A549 (cell line): ENCODE data around the gene AP3S2. TPM values are rescaled to one million over a fixed set of nuclear protein-coding genes. Genes with fewer than 3 reads are reported as not detected.
"Not testable (repeated sequence)": the region's sequence is repeated elsewhere in the genome, so short reads cannot be mapped to it uniquely, and the experiment has no call there.

Experiments
- ATAC-seq, 2 experiments: fragments of 200-7000 bp in 1 of 2; fragments of >200 bp in 1 of 2; cut with Nextera tagmentation in 1 of 2; cut with Tn5 transposase in 1 of 2; 3 replicates each; pipeline versions ENCODE4 v1.8.0 to v1.9.1; 2018 to 2020; ENCODE audit warnings: mild to moderate bottlenecking in 1 of 2, moderate library complexity in 1 of 2
- CTCF ChIA-PET: fragments of 300-600 bp; sonication (Branson Sonifier 250); formaldehyde crosslinking; extraction: SDS; loops from one replicate; lab custom pipeline; 2021; ENCODE audit warnings: antibody characterized with exemption, inconsistent platforms; lab: Yijun Ruan, JAX
- POLR2A ChIA-PET: fragments of 350-600 bp; formaldehyde crosslinking; extraction: SDS; loops from one replicate; lab custom pipeline; 2021; ENCODE audit warnings: antibody characterized with exemption, inconsistent platforms; lab: Yijun Ruan, JAX
- DNase-seq, 2 experiments: peaks; one replicate each; pipeline versions ENCODE4 v3.0.0 to v3.0.0-alpha.2; 2011 to 2016; ENCODE audit warnings: low read depth in 1 of 2, low spot score in 1 of 2
- FAIRE-seq: peaks from 2 replicates; lab custom pipeline; 2011; peaks lifted over from hg19 to GRCh38; lab: Jason Lieb, UNC
- H3K27ac ChIP-seq, 2 experiments: fragments of >200 bp; sonication (Bioruptor Twin); formaldehyde crosslinking; 3 replicates each; pipeline ENCODE4 v1.5.1; 2016 to 2017
- H3K4me1 ChIP-seq: fragments of >200 bp; sonication (Bioruptor Twin); formaldehyde crosslinking; 3 replicates; pipeline ENCODE4 v1.6.1; 2016
- H3K4me2 ChIP-seq: fragments of >200 bp; sonication (Bioruptor Twin); formaldehyde crosslinking; 3 replicates; pipeline ENCODE4 v1.6.1; 2016
- H3K4me3 ChIP-seq: fragments of >200 bp; sonication (Bioruptor Twin); formaldehyde crosslinking; 3 replicates; pipeline ENCODE4 v1.5.1; 2016
- H3K9me3 ChIP-seq: fragments of >200 bp; sonication (Bioruptor Twin); formaldehyde crosslinking; 3 replicates; pipeline ENCODE4 v1.6.1; 2016
- BHLHE40 ChIP-seq: IDR thresholded peaks from 2 replicates; pipeline ENCODE4 v1.6.1; 2012; ENCODE audit warnings: low read depth, low read length, inconsistent platforms
- CEBPB ChIP-seq, 2 experiments: fragments of >200 bp in 1 of 2; sonication (Bioruptor Twin) in 1 of 2; formaldehyde crosslinking in 1 of 2; IDR thresholded peaks; 2 replicates each; pipeline ENCODE4 v1.6.1; 2012 to 2016
- CHD4 ChIP-seq: fragments of 200-600 bp; sonication (generic); IDR thresholded peaks from 2 replicates; pipeline ENCODE4 v1.6.1; 2016; ENCODE audit warnings: antibody characterized with exemption, mild to moderate bottlenecking, borderline replicate concordance
- EHF ChIP-seq: fragments of 250-450 bp; sonication (Bioruptor Pico); IDR thresholded peaks from 2 replicates; pipeline ENCODE4 v1.5.0; 2020; ENCODE audit warnings: mild to moderate bottlenecking
- EHMT2 ChIP-seq: fragments of 200-600 bp; sonication (generic); IDR thresholded peaks from 2 replicates; pipeline ENCODE4 v1.6.1; 2016; ENCODE audit warnings: antibody characterized with exemption, low read depth, mild to moderate bottlenecking, moderate library complexity
- FOSB ChIP-seq: fragments of 250-450 bp; sonication (Bioruptor Pico); IDR thresholded peaks from 2 replicates; pipeline ENCODE4 v1.5.0; 2020; ENCODE audit warnings: mild to moderate bottlenecking, moderate library complexity
- FOSL2 ChIP-seq, 2 experiments: fragments of 450-650 bp in 1 of 2; fragments of >200 bp in 1 of 2; sonication (Bioruptor Twin) in 1 of 2; formaldehyde crosslinking; IDR thresholded peaks; 2 replicates each; pipeline versions ENCODE4 v1.5.0 to v1.6.1; 2016 to 2020; ENCODE audit warnings: mild to moderate bottlenecking in 1 of 2, moderate library complexity in 1 of 2
- FOXS1 ChIP-seq: fragments of 250-450 bp; sonication (Bioruptor Pico); IDR thresholded peaks from 2 replicates; pipeline ENCODE4 v1.5.0; 2020; ENCODE audit warnings: mild to moderate bottlenecking, moderate library complexity
- HDAC2 ChIP-seq: fragments of 200-600 bp; sonication (generic); IDR thresholded peaks from 2 replicates; pipeline ENCODE4 v1.6.1; 2016
- HEYL ChIP-seq: fragments of 250-450 bp; sonication (Bioruptor Pico); IDR thresholded peaks from 2 replicates; pipeline ENCODE4 v1.8.0; 2021; ENCODE audit warnings: mild to moderate bottlenecking, moderate library complexity
- HOXB5 ChIP-seq: fragments of 250-450 bp; sonication (Bioruptor Pico); IDR thresholded peaks from 2 replicates; pipeline ENCODE4 v1.5.0; 2020; ENCODE audit warnings: mild to moderate bottlenecking, moderate library complexity
- JUNB ChIP-seq: fragments of >200 bp; sonication (Bioruptor Twin); formaldehyde crosslinking; IDR thresholded peaks from 2 replicates; pipeline ENCODE4 v1.6.1; 2016
- MAZ ChIP-seq: fragments of 150-350 bp; IDR thresholded peaks from 2 replicates; pipeline ENCODE4 v1.6.1; 2014; ENCODE audit warnings: antibody characterized with exemption, low read depth, low read length, borderline replicate concordance
- MYC ChIP-seq: IDR thresholded peaks from 2 replicates; pipeline ENCODE4 v1.6.1; 2012; ENCODE audit warnings: mild to moderate bottlenecking, inconsistent platforms, low read length, improper control_type of control experiment, borderline replicate concordance
- NFE2L2 ChIP-seq: fragments of 150-350 bp; conservative IDR thresholded peaks from 2 replicates; pipeline ENCODE4 v1.6.1; 2014; ENCODE audit warnings: low read length
- NR3C1 ChIP-seq: fragments of >200 bp; sonication (Bioruptor Twin); formaldehyde crosslinking; IDR thresholded peaks from 3 replicates; pipeline ENCODE4 v1.6.1; 2017
- POLR2A ChIP-seq: IDR thresholded peaks from 2 replicates; pipeline ENCODE4 v1.6.1; 2012; ENCODE audit warnings: mild to moderate bottlenecking, low read length
- RFX5 ChIP-seq: fragments of 450-650 bp; IDR thresholded peaks from 2 replicates; pipeline ENCODE4 v1.7.1; 2014; ENCODE audit warnings: antibody characterized with exemption, mild to moderate bottlenecking, moderate library complexity
- SMC3 ChIP-seq: fragments of >200 bp; sonication (Bioruptor Twin); formaldehyde crosslinking; IDR thresholded peaks from 3 replicates; pipeline ENCODE4 v1.6.1; 2018; ENCODE audit warnings: inconsistent platforms
- SREBF2 ChIP-seq: fragments of 450-650 bp; IDR thresholded peaks from 2 replicates; pipeline ENCODE4 v1.6.1; 2014; ENCODE audit warnings: mild to moderate bottlenecking, moderate library complexity
- TFCP2L1 ChIP-seq: fragments of 250-450 bp; sonication (Bioruptor Pico); IDR thresholded peaks from 2 replicates; pipeline ENCODE4 v1.5.0; 2021; ENCODE audit warnings: mild to moderate bottlenecking
- TP53 ChIP-seq: fragments of 250-450 bp; sonication (Bioruptor Pico); IDR thresholded peaks from 2 replicates; pipeline ENCODE4 v1.5.0; 2021; ENCODE audit warnings: mild to moderate bottlenecking, moderate library complexity
- WGBS: methylation state at CpG from one replicate; pipeline ENCODE4 v1.1.6; 2017; ENCODE audit errors: missing lambda C conversion rate; 5-methylcytosine and 5-hydroxymethylcytosine counted together
- polyA plus RNA-seq, 4 experiments: library from polyadenylated mRNA; depleted of rRNA in 3 of 4; stranded (reverse); fragments of >200 nt; fragmentation: RNase III in 1 of 4; extraction: RNeasy Plus Mini Kit Qiagen cat#74134 plus additional on column Dnase treatment in 1 of 4; gene quantifications; 2 replicates in 3 of 4; 3 replicates in 1 of 4; pipeline ENCODE4 v1.2.3, GENCODE V29; 2011 to 2017
- TF ChIP-seq, protein P1 (sequence below): fragments of >200 bp; sonication (Bioruptor Twin); formaldehyde crosslinking; IDR thresholded peaks from 3 replicates; pipeline ENCODE4 v1.5.1; 2016
- TF ChIP-seq, protein P2 (sequence below): IDR thresholded peaks from 2 replicates; pipeline ENCODE4 v1.6.1; 2012
- TF ChIP-seq, protein P3 (sequence below): fragments of 450-650 bp; IDR thresholded peaks from 2 replicates; pipeline ENCODE4 v1.6.1; 2014; ENCODE audit warnings: antibody characterized with exemption
- TF ChIP-seq, protein P4 (sequence below): fragments of 250-450 bp; sonication (Bioruptor Pico); IDR thresholded peaks from 2 replicates; pipeline ENCODE4 v1.5.0; 2020; ENCODE audit warnings: low read depth, mild to moderate bottlenecking, moderate library complexity

AP3S2 gene
- polyA plus RNA-seq, 2 of the 4 experiments (the other 2 are of a cell fraction): 85.1 to 85.9 TPM

DNA sequence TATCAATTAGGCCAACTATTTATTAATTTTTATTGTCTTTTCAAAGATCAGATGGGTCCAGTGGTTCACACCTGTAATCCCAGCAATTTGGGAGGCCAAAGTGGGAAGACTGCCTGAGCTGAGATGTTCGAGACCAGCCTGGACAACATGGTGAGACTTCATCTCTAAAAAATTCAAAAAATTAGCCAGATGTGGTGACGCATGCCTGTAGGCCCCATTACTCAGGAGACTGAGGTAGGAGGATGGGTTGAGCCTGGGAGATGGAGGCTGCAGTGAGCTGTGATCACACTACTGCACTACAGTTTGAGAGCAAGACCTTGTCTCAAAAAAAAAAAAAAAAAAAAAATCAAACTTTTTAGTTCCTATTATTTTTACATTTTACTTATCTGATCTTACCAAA lies 8.2 kb downstream of the AP3S2 start (continued):
- no peak for TF ChIP-seq FOXS1 (CRISPR knock-in tag)
- no peak for TF ChIP-seq CHD4
- TF ChIP-seq MYC: no peak
- TF ChIP-seq EHMT2: no peak
- TF ChIP-seq, protein P1, sequence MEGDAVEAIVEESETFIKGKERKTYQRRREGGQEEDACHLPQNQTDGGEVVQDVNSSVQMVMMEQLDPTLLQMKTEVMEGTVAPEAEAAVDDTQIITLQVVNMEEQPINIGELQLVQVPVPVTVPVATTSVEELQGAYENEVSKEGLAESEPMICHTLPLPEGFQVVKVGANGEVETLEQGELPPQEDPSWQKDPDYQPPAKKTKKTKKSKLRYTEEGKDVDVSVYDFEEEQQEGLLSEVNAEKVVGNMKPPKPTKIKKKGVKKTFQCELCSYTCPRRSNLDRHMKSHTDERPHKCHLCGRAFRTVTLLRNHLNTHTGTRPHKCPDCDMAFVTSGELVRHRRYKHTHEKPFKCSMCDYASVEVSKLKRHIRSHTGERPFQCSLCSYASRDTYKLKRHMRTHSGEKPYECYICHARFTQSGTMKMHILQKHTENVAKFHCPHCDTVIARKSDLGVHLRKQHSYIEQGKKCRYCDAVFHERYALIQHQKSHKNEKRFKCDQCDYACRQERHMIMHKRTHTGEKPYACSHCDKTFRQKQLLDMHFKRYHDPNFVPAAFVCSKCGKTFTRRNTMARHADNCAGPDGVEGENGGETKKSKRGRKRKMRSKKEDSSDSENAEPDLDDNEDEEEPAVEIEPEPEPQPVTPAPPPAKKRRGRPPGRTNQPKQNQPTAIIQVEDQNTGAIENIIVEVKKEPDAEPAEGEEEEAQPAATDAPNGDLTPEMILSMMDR: no peak

DNA sequence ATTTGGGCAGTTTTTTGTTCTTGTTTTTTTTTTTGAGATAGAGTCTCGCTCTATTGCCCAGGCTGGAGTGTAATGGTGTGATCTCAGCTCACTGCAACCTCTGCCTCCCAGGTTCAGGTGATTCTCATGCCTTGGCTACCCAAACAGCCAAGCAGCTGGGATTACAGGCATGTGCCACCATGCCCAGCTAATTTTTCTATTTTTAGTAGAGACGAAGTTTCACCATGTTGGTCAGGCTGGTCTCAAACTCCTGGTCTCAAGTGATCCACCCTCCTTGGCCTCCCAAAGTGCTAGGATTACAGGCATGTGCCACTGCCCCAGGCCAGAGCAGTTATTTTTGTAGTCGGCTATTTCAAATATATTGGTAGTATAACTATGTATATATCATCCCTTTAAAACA lies 8.6 kb downstream of the AP3S2 start:
- not testable (repeated sequence) for H3K4me2 ChIP-seq, H3K9me3 ChIP-seq, ATAC-seq, H3K4me1 ChIP-seq, H3K27ac ChIP-seq, DNase-seq, H3K4me3 ChIP-seq, FAIRE-seq
- ChIA-PET CTCF (interaction anchor here (0.9 to 11.1 kb wide), 5 partner anchors 10 to 213 kb away, joined by 4 to 239 read pairs (median 110); partner anchors contain the start of gene MESP1), POLR2A (interaction anchor here (0.6 kb wide), 1 partner anchor 142 kb away, joined by 3 read pairs; no protein-coding TSS in a partner anchor)
- WGBS: 73% methylated on average over 3 of the region's 3 CpGs

DNA sequence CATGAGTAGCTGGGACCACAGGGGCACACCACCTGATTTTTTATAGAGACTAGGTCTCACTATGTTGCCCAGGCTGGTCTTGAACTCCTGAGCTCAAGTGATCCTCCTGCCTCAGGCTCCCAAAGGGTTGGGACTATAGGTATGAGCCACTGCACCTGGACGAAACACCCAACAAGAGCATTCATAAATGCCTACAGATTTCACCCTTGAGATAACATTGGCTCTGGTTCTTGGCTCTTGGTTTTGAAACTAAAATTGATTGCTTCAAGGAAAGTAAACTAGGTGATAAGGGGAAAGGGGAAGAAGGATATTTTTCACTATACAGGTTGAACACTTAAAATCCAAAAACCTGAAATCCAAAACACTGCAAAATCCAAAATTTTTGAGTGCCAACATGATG lies 10.3 kb downstream of the AP3S2 start:
- CTCF ChIA-PET: interaction anchor here (0.7 to 3.5 kb wide), 6 partner anchors 9 to 133 kb away, joined by 3 to 26 read pairs (median 5); partner anchors contain the start of gene MESP1

DNA sequence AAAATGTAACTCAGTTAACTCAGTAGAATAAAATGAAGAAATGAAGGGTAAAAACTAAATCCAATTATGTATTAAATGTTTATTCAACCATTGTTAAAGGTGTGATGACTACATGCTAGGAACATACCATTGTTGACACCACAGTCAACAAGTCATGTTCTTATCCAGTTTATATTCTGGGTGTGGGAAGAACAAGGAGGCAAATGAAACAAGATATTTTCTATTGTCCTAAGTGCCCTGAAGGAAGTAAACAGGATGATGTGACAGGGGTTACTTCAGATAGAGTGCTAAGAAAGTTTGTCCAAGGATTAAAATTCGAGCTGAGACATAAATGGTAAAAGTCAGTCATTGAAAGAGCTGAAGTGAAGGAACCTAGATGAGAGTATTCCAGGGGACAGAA lies 13.1 kb downstream of the AP3S2 start:
- ChIA-PET POLR2A (no interaction called here), CTCF (interaction anchor here (3.5 kb wide), 1 partner anchor 120 kb away, joined by 26 read pairs; no protein-coding TSS in a partner anchor)
- Histone ChIP-seq H3K9me3 (no peaks in the 10 kb centered on the region), H3K4me3 (no peak overlapping the region), H3K4me1 (no peaks in the 10 kb centered on the region), H3K27ac (no peak overlapping the region), H3K4me2 (no peak overlapping the region)
- no peak for ATAC-seq
- peak; percentile 67 for FAIRE-seq
- TF ChIP-seq TP53 (CRISPR knock-in tag) (no peak), CHD4 (no peak), JUNB (no peak), SMC3 (no peak), TFCP2L1 (CRISPR knock-in tag) (no peak), BHLHE40 (no peak)
- TF ChIP-seq, protein P2, sequence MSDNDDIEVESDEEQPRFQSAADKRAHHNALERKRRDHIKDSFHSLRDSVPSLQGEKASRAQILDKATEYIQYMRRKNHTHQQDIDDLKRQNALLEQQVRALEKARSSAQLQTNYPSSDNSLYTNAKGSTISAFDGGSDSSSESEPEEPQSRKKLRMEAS: no peak
- 34% methylated on average over 1 of the region's 1 CpG for WGBS
- DNase-seq: no peak

More for the DNA sequence above, 10.3 kb downstream of the AP3S2 start:
- Histone ChIP-seq H3K4me1 (no peaks in the 10 kb centered on the region), H3K4me3 (no peak overlapping the region), H3K9me3 (no peaks in the 10 kb centered on the region), H3K4me2 (no peak overlapping the region), H3K27ac (no peak overlapping the region)
- 81% methylated on average over 1 of the region's 1 CpG for WGBS
- DNase-seq: no peak
- POLR2A ChIA-PET: no interaction called here
- FAIRE-seq: no peak
- ATAC-seq: no peak
- TF ChIP-seq NFE2L2 (no peak), CEBPB (IDR thresholded peaks at IDR 0.05) (no peak), SREBF2 (no peak), HDAC2 (no peak), FOSB (CRISPR knock-in tag) (no peak), FOSL2 (IDR thresholded peaks at IDR 0.05) (no peak), FOSL2 (CRISPR knock-in tag; IDR thresholded peaks at IDR 0.05) (no peak), EHF (no peak), HOXB5 (no peak), CHD4 (no peak), HEYL (CRISPR knock-in tag) (no peak), NR3C1 (no peak), POLR2A (no peak), SMC3 (no peak), MAZ (no peak), RFX5 (no peak)
- TF ChIP-seq, protein P3, sequence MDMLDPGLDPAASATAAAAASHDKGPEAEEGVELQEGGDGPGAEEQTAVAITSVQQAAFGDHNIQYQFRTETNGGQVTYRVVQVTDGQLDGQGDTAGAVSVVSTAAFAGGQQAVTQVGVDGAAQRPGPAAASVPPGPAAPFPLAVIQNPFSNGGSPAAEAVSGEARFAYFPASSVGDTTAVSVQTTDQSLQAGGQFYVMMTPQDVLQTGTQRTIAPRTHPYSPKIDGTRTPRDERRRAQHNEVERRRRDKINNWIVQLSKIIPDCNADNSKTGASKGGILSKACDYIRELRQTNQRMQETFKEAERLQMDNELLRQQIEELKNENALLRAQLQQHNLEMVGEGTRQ: no peak
- TF ChIP-seq, protein P4, sequence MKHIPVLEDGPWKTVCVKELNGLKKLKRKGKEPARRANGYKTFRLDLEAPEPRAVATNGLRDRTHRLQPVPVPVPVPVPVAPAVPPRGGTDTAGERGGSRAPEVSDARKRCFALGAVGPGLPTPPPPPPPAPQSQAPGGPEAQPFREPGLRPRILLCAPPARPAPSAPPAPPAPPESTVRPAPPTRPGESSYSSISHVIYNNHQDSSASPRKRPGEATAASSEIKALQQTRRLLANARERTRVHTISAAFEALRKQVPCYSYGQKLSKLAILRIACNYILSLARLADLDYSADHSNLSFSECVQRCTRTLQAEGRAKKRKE: no peak
